GM18505 (cell line): ENCODE results near the gene AGO1.

ENCODE experiments used
- ATAC-seq: cut with Tn5 transposase; IDR thresholded peaks from one replicate; pipeline ENCODE4 v1.9.1; 2021; ENCODE audit not compliant: unreplicated experiment
- POLR2A ChIP-seq: IDR thresholded peaks from 4 replicates; pipeline ENCODE4 v1.6.1; 2011; ENCODE audit warnings: borderline replicate concordance; ENCODE audit not compliant: insufficient read depth, insufficient read length; ENCODE audit errors: extremely low read depth

AGO1 gene

DNA sequence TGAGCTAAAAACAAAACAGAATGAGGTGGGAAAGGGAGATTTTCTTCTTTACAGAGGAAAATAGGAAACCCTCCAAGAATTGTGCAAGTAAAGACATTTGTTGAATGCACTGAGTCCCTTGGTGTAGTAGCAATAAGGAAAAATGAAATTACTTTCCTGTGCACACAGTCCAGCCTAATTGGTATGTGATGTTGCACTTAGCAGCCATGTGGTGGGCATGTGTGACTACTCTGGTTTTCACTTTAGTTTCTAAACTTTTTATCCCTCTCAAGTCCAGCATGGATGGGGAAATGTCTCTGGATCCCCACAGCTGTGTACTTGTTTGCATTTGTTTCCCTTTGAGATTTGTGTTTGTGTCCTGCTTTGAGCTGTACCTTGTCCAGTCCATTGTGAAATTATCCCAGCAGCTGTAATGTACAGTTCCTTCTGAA, 40.8 kb downstream of the AGO1 start:
- no peak for ATAC-seq

GRCh38 chr1:35924838-35925237, 41.8 kb downstream of the AGO1 start:
- TF ChIP-seq POLR2A: no peak
- ATAC-seq: no peak

More for the DNA sequence above, 40.8 kb downstream of the AGO1 start:
- TF ChIP-seq POLR2A: no peak

- no peak for TF ChIP-seq POLR2A
- no peak for ATAC-seq
Measured at GRCh38 chr1:35925741-35926140, 42.7 kb downstream of the AGO1 start.

GRCh38 chr1:35927472-35927871, 44.5 kb downstream of the AGO1 start:
- no peak for TF ChIP-seq POLR2A
- ATAC-seq: no peak

- no peak for ATAC-seq
Measured at GRCh38 chr1:35929730-35930592, 47.0 kb downstream of the AGO1 start.

DNA sequence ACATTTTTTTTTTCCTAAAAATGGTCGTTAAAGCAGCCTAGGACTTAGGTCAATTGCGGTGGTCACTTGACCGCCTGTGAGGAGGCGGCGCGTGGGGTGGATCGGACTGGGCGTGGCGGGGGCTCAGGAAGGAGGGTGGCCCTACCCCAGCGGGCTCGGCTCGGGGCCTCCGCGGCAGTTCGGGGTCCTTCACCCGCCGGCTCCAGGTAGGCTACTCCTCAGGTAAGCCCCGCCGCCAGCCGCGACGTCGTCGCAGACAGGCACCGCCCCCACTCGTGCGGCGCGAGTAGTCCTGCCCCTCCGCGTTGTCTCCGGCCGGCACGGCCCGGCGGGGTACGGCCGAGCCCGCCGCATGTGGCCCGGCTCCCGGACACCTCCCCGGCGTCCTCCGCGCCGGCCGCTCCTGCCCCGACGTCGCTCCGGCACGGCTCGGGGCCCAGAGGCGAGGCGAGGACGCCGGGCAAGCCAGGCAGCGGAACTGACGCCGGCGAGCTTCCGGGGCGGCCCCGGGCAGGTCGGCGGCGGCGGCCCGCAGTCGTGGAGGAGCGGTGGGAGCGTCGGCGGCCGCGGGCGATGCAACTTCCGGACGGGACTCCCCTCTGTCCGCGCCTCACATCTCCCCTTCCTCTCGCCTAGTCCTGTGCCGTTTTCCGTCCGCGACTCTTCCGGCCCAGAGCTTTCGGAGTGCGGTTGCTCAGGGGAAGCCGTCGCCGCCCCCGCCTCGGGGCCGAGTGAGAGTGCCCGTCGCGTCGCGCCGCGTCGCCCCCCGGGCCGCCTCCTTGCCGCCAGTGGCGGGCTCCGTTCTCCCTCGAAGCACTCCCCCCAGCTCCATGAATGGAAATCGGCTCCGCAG, 47.8 kb downstream of the AGO1 start, which contains the start of gene AGO3:
AGO3 (plus strand) TSS at position 513 of the 853 bp plus-strand sequence; CDS start at position 835, 322 bp downstream.
- peak; percentile 95 for TF ChIP-seq POLR2A
- peak; percentile 77 for ATAC-seq

More at GRCh38 chr1:35929730-35930592, 47.0 kb downstream of the AGO1 start:
- TF ChIP-seq POLR2A: no peak

DNA sequence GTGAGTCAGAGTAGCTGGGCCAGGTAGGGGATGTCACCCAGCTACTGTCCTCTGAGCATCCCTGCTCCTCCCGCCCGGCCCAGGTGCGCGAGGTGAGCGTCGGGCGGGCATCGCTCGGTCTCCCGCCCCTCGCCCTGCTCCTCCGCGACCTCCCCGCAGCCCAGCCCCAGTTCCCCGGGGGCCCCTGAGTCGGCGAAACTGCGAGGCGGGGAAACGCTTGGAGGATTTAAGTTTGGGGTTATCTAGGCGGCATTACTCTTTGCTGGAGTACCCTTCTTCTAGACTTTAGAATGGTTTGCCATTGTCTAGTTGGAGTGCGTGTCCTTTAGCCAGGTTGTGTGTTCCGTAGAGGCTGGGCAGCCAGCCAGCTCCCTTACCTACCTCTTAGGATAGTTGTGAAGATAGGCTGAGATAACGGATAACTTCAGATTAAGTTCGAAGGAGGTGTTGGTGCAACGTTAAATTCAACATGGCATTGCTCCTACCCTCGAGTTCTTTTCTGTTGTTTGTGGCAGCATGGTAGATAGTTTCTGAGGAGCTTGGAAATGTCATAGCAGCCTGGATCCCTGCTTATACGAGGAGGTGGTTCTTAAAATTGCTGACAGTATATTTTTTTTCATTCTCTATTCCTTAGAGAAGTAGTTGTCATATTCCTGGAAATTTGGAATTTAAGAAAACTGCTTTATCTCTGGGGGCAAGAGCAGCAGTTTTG, 48.6 kb downstream of the AGO1 start:
- peak; percentile 2 for ATAC-seq
- TF ChIP-seq POLR2A: no peak

DNA sequence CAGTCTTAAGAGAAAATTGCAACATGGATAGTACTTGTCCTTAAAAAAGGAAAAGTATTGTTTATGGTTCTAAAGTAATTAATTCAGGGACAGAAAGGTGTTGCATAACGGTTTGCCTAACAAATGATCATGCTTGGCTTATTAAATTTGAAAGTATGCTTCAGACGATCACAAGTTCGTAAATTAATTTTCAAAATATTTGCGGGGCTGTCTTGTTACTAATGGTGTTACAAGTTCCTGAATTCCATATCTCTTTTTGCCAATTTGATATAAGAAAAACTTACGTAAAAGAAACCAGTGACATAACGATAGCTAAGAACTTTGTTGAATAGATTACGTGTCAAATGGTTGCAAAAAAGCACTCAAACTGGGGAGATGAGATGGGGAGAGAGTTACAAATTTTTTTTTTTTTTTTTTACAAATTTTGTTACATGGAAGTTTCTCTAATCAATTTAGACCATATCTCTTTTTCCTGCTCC, 49.2 kb downstream of the AGO1 start:
- ATAC-seq: no peak

DNA sequence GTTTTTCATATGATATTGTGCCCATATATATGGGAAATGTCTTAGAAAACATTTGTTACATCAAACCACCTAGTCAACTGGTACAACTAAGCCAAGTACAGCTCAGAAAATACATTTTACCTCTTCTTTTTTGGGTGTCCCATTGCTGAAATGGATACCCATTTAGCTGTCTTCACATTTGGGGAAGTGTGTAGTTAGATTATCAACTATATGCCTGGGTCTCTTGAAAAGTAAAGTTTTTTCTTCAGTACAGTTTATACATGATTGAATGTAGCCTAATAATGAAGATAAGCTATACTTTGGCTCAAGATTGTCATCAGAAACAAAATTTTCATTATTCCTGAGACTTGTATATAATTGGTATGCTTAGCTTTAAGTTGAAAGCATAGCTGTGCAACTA, 49.9 kb downstream of the AGO1 start:
- no peak for TF ChIP-seq POLR2A
- ATAC-seq: no peak

More for the DNA sequence above, 49.2 kb downstream of the AGO1 start:
- TF ChIP-seq POLR2A: no peak

- no peak for TF ChIP-seq POLR2A
- ATAC-seq: no peak
Measured at GRCh38 chr1:35935442-35936388, 52.7 kb downstream of the AGO1 start.

DNA sequence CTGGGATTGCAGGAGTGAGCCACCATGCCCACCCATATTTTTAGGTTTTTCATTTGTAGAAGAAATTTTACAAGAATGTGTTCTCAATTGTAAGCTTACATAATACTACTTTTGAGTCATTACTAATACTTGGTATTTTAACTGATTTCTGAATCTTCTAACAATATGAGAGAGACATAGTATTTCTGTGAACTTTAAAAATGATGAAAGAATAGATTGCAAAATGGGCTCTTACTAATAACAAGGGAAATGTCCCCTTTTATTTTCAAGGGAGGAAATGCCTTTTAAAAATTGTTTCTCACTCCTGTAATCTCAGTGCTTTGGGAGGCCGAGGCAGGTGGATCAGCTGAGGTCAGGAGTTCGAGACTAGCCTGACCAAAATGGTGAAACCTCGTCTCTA, 53.8 kb downstream of the AGO1 start:
- no peak for ATAC-seq
- no peak for TF ChIP-seq POLR2A

DNA sequence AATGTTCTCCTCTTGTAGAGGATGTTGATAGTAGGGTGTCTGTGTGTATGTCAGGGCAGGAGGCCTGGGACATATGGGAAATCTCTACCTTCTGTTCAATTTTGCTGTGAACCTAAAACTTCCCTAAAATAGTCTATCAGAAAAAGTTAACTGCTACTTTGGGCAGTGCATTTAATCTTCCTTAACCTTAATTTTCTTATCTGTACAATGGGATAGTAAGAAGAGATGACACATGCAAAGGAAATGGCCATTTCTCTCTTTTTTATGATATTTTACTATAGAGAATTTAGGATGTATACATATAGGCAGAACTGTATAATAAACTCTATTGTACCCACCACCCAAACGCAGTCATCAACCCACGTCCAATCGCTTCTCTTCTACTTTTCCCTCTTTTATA, 56.5 kb downstream of the AGO1 start:
- ATAC-seq: no peak

More for the DNA sequence above, 56.5 kb downstream of the AGO1 start:
- no peak for TF ChIP-seq POLR2A
